ENCODE results near the gene ING3. TPM values are rescaled to one million over a fixed set of nuclear protein-coding genes. Genes with fewer than 3 reads are reported as not detected.

The ING3 gene
- total RNA-seq, 1 experiment from 2014 or later = 16.1 TPM

GRCh38 chr7:121012170-121012874 lies 61.7 kb downstream of the ING3 start:
- no TSS peak for BruUV-seq (replicated peaks)
- ChIA-PET CTCF (no interaction called here), POLR2A (ENCODE audit: low non-redundant PET) (no interaction called here)
- DNase-seq (ENCODE audit: low spot score) = no peak
- H3K27me3 ChIP-seq (replicated peaks; ENCODE audit: insufficient read depth, low read depth, low read length, poor library complexity) = no peaks in the 10 kb centered on the region
- H3K4me3 ChIP-seq (ENCODE audit: low read depth, low read length, poor library complexity, severe bottlenecking) = no peak overlapping the region
- no peaks in the 10 kb centered on the region for H3K9me3 ChIP-seq (ENCODE audit: low read depth, low read length, poor library complexity, severe bottlenecking)
- no peak overlapping the region for H3K27ac ChIP-seq (ENCODE audit: low read depth, low read length, poor library complexity, severe bottlenecking)
- H3K4me1 ChIP-seq (ENCODE audit: insufficient read depth, low read length, poor library complexity, severe bottlenecking) = no peaks in the 10 kb centered on the region
- intact Hi-C loops (cut with micrococcal nuclease; ENCODE audit: unreplicated experiment) = no loop called here
- TF ChIP-seq EZH2 (IDR thresholded peaks at IDR 0.05; ENCODE audit: borderline replicate concordance, low read depth, low read length, poor library complexity, severe bottlenecking) = no peak
- no peak for TF ChIP-seq CTCF (conservative IDR thresholded peaks at IDR 0.05; ENCODE audit: low read depth, low read length)
- H3K36me3 ChIP-seq (ENCODE audit: insufficient read depth, low read length, poor library complexity, severe bottlenecking) = no peaks in the 10 kb centered on the region

GRCh38 chr7:121012919-121013318 lies 62.3 kb downstream of the ING3 start:
- H3K36me3 ChIP-seq (ENCODE audit: insufficient read depth, low read length, poor library complexity, severe bottlenecking) = no peaks in the 10 kb centered on the region
- H3K27me3 ChIP-seq (replicated peaks; ENCODE audit: insufficient read depth, low read depth, low read length, poor library complexity) = no peaks in the 10 kb centered on the region
- no TSS peak for BruUV-seq (replicated peaks)
- no peaks in the 10 kb centered on the region for H3K9me3 ChIP-seq (ENCODE audit: low read depth, low read length, poor library complexity, severe bottlenecking)
- H3K27ac ChIP-seq (ENCODE audit: low read depth, low read length, poor library complexity, severe bottlenecking) = no peak overlapping the region
- TF ChIP-seq EZH2 (IDR thresholded peaks at IDR 0.05; ENCODE audit: borderline replicate concordance, low read depth, low read length, poor library complexity, severe bottlenecking) (no peak), CTCF (conservative IDR thresholded peaks at IDR 0.05; ENCODE audit: low read depth, low read length) (no peak)
- intact Hi-C loops (cut with micrococcal nuclease; ENCODE audit: unreplicated experiment) = no loop called here
- ChIA-PET POLR2A (ENCODE audit: low non-redundant PET) (no interaction called here), CTCF (no interaction called here)
- DNase-seq (ENCODE audit: low spot score) = no peak
- no peaks in the 10 kb centered on the region for H3K4me1 ChIP-seq (ENCODE audit: insufficient read depth, low read length, poor library complexity, severe bottlenecking)
- no peak overlapping the region for H3K4me3 ChIP-seq (ENCODE audit: low read depth, low read length, poor library complexity, severe bottlenecking)

- intact Hi-C loops (cut with micrococcal nuclease; ENCODE audit: unreplicated experiment) = no loop called here
- no peaks in the 10 kb centered on the region for H3K27me3 ChIP-seq (replicated peaks; ENCODE audit: insufficient read depth, low read depth, low read length, poor library complexity)
- H3K4me3 ChIP-seq (ENCODE audit: low read depth, low read length, poor library complexity, severe bottlenecking) = no peak overlapping the region
- DNase-seq (ENCODE audit: low spot score) = no peak
- H3K36me3 ChIP-seq (ENCODE audit: insufficient read depth, low read length, poor library complexity, severe bottlenecking) = no peaks in the 10 kb centered on the region
- POLR2A ChIA-PET (ENCODE audit: low non-redundant PET) = no interaction called here
- CTCF ChIA-PET = no interaction called here
- no peak overlapping the region for H3K27ac ChIP-seq (ENCODE audit: low read depth, low read length, poor library complexity, severe bottlenecking)
- H3K4me1 ChIP-seq (ENCODE audit: insufficient read depth, low read length, poor library complexity, severe bottlenecking) = no peaks in the 10 kb centered on the region
- no TSS peak for BruUV-seq (replicated peaks)
- TF ChIP-seq EZH2 (IDR thresholded peaks at IDR 0.05; ENCODE audit: borderline replicate concordance, low read depth, low read length, poor library complexity, severe bottlenecking) (no peak), CTCF (conservative IDR thresholded peaks at IDR 0.05; ENCODE audit: low read depth, low read length) (no peak)
- H3K9me3 ChIP-seq (ENCODE audit: low read depth, low read length, poor library complexity, severe bottlenecking) = no peaks in the 10 kb centered on the region
These were observed 65.0 kb downstream of the ING3 start for GRCh38 chr7:121015560-121015959.
